Astrocyte (in vitro differentiated cells and primary cell): ENCODE results near the gene SIRPG.

Source experiments
- EZH2 ChIP-seq: IDR thresholded peaks from 2 replicates; pipeline ENCODE4 v1.6.1; 2012; ENCODE audit warnings: mild to moderate bottlenecking, low read length, inconsistent platforms; ENCODE audit not compliant: insufficient read depth
- TF ChIP-seq, protein P1 (sequence below): IDR thresholded peaks from 2 replicates; pipeline ENCODE4 v1.5.1; 2011; ENCODE audit warnings: low read depth, mild to moderate bottlenecking, inconsistent platforms, low read length, moderate library complexity; ENCODE audit not compliant: insufficient read depth

DNA sequence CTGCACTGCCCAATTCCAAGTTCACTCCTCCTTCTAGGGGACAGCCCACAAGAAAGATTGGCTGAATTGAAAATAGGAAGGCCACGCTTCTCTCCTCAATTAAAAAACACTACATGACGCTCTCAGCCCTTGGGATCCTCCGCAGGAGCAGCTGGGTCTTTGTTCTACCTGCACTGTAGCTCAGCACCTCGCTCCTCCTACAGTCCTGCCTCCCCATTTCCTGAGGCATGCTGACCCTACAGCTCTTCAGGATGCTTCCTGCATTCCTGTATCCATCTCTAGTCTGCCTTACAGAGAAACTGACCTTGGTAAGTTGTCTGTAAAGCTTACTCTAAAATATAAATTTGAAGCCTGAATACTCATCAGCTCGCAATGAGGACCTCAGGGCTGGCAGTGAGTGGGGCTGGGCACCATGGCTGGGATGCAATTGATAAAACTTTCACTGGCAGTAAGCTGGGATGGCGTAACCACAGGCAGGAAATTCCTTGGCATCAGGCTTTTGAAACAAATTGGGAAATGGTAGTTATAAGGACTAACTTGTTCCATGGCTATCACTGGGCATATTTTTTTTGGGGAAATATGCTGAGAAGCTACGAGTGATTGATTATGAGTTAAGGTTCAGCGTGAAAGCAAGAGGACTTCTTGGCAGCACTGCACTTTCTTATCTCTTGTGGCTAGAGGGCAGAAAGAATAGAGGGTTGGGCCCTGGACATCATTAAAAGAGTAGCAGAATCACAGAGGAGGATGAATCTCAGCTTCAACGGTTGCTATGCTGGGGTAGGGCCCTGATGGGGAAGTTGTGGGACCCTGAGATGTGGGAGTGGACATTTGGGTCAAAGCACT is 26.0 kb downstream of the SIRPG start:
- TF ChIP-seq, protein P1, sequence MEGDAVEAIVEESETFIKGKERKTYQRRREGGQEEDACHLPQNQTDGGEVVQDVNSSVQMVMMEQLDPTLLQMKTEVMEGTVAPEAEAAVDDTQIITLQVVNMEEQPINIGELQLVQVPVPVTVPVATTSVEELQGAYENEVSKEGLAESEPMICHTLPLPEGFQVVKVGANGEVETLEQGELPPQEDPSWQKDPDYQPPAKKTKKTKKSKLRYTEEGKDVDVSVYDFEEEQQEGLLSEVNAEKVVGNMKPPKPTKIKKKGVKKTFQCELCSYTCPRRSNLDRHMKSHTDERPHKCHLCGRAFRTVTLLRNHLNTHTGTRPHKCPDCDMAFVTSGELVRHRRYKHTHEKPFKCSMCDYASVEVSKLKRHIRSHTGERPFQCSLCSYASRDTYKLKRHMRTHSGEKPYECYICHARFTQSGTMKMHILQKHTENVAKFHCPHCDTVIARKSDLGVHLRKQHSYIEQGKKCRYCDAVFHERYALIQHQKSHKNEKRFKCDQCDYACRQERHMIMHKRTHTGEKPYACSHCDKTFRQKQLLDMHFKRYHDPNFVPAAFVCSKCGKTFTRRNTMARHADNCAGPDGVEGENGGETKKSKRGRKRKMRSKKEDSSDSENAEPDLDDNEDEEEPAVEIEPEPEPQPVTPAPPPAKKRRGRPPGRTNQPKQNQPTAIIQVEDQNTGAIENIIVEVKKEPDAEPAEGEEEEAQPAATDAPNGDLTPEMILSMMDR = no peak
- TF ChIP-seq EZH2 = no peak
